ELR (cell line): ENCODE results near the gene SLC24A1.

ENCODE experiments used
- DNase-seq: peaks from one replicate; pipeline ENCODE4 v3.0.0-alpha.2; 2015; ENCODE audit warnings: low read depth

Gene SLC24A1

GRCh38 chr15:65653341-65653740, 31.6 kb downstream of the SLC24A1 start:
- DNase-seq = peak; percentile 77

- DNase-seq = peak; percentile 43
Measured at GRCh38 chr15:65653801-65654521, 32.2 kb downstream of the SLC24A1 start.

- peak; percentile 74 for DNase-seq
Measured at GRCh38 chr15:65655026-65655425, 33.3 kb downstream of the SLC24A1 start.

GRCh38 chr15:65655457-65655856, 33.7 kb downstream of the SLC24A1 start:
- DNase-seq = no peak

DNA sequence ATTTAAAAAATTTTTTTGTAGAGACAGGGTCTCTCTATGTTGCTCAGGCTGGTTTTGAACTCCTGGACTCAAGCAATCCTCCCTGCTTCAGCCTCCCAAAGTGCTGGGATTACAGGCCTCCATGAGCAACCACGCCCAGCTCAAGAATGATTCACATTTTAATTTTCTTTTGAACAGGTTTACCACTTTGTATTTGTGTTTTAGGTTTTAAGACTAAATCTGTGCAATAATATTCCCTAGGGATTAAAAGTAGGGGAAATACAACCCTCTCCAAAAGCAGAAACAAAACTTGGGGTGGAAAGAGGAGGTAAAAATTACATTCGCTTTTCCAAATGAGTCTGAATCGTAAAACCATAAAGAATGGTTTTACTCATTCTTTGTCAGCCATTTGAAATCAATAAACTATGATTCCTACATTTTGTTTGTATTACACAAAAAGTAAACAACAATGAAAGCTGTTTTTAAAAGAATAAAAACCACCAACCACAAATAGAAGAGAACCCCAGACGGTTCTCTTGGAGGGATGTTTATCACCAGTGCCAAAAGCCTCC, 37.8 kb downstream of the SLC24A1 start:
- DNase-seq = no peak

DNA sequence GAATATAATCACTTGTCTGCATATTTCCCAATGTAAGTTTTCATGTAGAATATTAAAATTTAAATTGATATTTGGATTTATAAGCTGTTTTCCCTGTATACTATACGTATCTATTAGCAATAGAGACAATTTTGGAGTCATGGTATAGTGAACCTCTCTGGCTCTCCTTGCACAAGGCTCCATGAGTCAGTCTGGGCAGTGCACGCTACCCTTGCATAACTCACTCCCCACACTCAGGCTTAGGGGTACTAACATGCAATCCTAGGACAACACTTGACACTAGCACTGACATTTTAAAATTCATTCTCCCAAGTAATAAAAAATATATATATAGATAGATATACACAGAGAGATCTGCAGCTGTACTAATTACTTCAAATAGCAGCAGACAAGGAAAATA, 39.2 kb downstream of the SLC24A1 start:
- DNase-seq = peak; percentile 46

DNA sequence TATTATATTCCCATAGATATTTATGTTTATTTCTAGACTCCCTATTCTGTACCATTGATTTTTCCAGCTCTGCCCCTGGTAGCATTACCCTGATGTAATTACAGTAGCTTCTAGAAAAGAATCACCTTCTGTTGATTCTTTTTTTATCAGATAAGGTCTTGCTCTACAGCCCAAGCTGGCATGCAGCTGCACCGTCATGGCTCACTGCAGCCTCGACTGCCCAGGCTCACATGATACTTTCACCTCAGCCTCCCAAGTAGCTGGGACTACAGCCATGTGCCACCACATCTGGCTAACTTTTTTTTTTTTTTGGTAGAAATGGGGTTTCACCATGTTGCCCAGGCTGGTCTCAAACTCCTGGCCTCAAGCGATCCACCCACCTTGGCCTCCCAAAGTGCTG, 41.8 kb downstream of the SLC24A1 start:
- no peak for DNase-seq

DNA sequence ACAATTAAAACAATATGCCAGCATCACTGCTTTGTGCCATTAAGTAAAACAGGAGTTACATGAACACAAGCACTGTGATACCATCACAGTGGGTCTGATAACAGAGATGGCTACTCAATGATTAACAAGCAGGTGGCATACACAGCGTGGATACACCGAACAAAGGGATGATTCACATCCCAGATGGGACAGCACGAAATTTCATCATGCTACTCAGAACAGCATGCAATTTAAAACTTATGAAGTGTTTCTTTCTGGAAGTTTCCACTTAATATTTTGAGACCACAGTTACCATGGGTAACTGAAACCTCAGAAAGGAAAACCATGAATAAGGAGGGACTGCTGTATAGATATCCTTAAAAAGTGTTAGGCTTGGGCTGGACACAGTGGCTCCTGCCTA, 44.5 kb downstream of the SLC24A1 start:
- peak; percentile 70 for DNase-seq

- DNase-seq = no peak
Measured at GRCh38 chr15:65675551-65675950, 53.8 kb downstream of the SLC24A1 start.

GRCh38 chr15:65676123-65676522, 54.4 kb downstream of the SLC24A1 start:
- DNase-seq = no peak

GRCh38 chr15:65680544-65680943, 58.8 kb downstream of the SLC24A1 start:
- no peak for DNase-seq

GRCh38 chr15:65682404-65682911, 60.7 kb downstream of the SLC24A1 start:
- no peak for DNase-seq

- DNase-seq = no peak
Measured at GRCh38 chr15:65688462-65688861, 66.7 kb downstream of the SLC24A1 start.

GRCh38 chr15:65690173-65690572, 68.4 kb downstream of the SLC24A1 start:
- no peak for DNase-seq

DNA sequence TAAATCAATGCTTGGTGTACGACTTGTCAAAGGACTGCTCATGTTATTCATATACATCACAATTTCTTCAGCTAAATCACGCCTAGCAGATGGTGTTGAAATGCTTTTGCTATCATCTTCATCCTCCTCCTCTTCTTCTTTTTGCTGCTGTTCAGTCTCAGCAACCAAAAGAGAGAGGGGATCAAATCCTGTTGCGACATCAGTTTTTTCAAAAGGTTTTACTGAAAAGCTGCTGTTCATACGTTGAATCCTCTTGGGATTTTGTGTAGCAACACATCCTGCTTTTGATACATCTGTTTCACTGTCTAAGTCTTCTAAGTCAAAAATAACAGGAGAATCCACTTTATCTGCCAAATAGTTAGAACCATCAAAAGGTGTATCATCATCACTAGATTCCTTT, 69.0 kb downstream of the SLC24A1 start:
- DNase-seq = no peak

DNA sequence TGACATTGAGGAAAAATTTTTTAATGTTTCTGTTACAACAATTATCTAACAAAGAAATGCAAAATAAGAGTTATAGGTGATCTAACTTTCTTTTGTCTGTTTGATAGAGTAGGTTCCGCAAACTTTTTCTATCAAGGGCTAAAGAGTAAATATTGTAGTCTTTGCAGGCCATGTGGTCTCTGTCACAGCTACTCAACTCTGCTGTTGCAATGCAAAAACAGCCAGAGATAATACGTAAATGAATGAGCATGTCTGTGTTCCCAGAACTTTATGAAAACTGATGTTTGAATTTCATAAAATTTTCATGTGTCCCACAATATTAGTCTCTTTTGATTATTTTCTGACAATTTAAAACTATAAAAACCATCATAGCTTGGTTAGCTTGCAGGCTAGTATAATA, 73.3 kb downstream of the SLC24A1 start:
- no peak for DNase-seq
